ENCODE measurements around the gene CNTF.
A peak's percentile ranks its signal among the peaks of the same experiment; 100 is the strongest.
"Not testable (repeated sequence)": the region's sequence is repeated elsewhere in the genome, so short reads cannot be mapped to it uniquely, and the experiment has no call there.

CNTF gene, protein sequence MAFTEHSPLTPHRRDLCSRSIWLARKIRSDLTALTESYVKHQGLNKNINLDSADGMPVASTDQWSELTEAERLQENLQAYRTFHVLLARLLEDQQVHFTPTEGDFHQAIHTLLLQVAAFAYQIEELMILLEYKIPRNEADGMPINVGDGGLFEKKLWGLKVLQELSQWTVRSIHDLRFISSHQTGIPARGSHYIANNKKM

DNA sequence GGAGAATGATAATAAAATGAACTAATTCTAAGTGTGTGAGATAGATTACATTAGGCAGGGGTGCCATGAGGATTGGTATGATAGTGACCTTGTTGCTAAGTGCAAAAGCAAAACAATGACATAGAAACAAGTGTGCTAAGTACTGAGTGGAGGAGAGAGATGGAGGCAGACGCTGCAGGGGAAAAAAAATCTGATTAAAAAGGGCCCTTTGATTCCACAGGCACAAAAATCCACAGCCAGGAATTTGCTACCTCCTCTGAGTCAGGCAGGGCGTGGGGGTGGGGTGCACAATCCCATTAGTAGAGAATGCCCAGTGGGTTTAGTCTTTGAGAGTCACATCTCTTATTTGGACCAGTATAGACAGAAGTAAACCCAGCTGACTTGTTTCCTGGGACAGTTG is at the start of gene CNTF:
TSS of gene CNTF (plus strand) at position 322 of the 400 bp plus-strand sequence. CDS start 88 bp downstream, outside the sequence.
- DNase-seq (ENCODE audit: low spot score), result no peak

DNA sequence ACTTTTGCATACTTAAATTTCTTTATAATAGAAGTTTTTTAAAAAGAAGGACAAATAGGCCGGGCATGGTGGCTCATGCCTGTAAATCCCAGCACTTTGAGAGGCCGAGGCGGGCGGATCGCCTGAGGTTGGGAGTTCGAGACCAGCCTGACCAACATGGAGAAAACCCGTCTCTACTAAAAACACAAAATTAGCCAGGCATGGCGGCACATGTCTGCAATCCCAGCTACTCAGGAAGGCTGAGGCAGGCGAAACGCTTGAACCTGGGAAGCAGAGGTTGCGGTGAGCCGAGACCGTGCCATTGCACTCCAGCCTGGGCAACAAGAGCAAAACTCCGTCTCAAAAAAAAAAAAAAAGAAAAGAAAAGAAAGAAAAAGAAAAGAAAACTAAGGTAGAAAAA is 49.6 kb upstream of the CNTF start:
- DNase-seq (ENCODE audit: low spot score), result not testable (repeated sequence)

DNA sequence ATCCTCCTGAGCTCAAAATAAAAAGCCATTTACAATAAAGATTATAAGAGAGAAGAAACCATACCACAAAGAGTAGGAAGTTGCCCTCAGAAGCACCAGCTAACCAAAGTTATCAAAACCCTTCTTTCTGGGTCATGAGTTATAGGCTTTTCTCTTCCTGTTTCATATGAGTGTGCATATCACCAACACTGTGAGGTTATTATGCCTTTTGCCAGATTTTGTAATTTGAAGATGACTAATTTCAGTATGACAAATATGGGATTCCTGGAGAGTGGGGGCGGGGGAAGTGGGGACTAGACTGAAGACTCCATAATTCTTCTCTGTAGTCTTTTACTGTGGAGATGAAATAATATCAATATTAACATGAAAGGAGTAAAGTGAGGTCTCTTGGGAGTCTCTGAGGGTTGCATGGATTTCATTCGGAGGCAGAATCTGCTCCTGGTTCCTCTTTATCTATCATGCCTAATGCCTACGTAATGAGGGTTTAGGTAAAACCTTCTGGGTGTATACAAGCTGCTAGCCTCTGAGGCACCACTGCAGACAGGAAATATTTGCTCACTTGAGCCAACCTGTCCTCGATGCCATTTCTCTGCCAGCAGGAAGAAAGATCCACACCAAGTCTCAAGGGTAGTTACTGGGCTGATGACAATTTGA is 48.9 kb upstream of the CNTF start:
- peak; percentile 72 for DNase-seq (ENCODE audit: low spot score)

DNA sequence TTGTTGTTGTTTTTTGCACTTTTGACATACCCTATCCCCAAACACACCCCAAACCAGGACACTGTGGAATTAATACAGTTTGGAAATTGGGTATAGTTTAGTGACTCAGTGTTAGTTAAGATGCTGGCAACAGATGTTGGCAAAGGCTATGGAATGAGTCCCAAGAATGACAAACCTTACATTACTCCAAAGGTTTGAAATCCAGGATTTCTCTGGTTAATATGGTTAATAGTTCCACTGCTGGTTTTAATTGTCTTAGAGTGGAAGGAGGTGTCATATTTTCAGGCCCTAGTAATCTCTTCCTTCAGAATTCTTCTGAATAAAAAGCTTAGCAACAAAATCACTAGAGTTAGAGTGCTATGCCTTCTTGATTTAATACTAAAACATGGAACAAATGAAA is 47.6 kb upstream of the CNTF start:
- DNase-seq (ENCODE audit: low spot score), result no peak

DNA sequence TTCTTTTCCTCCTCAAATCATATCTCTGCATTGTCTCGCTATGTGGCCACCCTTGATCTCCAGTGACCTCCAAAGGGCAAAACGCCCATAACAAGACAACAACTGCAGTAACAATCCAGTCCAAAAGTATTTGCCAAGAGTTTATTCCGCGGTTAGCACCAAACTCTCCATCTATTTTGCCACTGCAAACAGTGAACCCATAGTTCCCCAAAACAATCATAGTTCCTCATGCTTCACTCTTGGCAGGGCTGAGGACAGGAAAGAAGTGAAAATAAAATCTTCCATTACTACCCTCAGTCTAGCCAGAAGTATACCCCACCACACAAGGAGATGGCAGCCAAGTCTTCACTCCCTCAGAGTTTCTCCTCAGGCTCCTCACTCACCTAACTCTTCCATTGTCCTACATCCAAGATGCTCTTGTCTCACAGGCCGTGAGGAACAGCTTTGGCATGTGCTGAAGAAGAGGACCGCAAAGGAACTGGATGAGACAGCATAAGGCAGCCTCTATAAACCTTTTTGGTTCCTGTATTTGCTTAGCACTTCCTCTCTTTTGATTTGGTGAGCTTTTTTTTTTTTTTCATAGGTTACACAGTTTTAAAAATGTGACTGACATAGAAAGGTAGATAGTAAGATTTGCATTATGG is 47.0 kb upstream of the CNTF start, which contains the start of gene LPXN:
TSS of gene LPXN (minus strand) at position 480 of the 644 bp plus-strand sequence. CDS start at position 396, 84 bp downstream.
- peak; percentile 62 for DNase-seq (ENCODE audit: low spot score)

DNA sequence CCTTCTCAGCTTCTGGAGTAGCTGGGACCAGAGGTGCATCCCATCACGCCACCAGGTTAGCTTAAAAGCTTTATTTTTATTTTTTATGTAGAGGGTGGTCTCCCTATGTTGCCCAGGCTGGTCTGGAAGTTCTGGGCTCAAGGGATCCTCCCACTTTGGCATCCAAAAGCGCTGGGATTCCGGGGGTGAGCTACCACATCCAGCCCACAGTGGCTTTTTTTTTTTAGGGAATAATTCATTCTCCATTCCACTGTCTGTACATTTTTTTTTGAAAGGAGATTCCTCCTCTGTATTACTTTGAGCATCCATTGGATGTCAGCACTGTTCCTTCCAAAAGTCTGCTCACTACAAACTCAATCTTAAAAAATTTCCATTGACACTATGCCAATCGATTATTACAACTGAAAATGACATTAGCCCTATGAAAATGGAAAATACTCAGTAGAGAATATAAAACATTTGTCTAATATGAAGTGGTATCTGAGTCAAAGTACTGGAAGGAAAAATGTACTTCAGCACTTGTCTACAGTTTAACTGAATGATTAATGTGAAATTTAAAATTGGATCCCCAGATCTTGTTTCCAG is 45.5 kb upstream of the CNTF start:
- DNase-seq (ENCODE audit: low spot score), result peak; percentile 17

DNA sequence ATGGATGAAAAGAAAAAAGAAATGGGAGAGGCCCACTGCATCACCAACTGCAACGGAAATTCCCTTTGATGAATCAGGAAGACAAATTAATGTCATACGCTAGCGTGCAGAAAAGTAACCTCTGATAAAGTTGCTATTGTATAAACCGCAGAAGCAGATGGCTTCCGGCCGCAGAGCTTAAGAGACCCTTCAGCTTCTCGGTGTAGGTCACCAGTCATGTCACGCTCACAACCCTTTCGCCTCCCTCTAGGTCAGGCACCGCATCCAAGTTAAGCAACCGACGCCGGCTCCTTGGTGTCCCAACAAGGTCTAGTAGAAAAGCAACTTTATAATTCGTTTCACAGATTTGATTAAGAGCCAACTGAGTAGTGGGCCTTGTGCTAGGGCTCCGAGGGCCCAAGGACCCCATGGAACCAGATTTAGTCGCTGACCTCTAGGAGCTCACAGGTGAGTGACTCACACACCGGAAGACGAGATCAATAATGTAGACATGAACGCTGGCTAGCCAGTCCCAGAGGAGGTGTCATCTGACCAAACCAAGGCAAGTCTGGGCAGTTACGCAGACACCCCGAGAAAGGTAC is 44.8 kb upstream of the CNTF start:
- peak; percentile 82 for DNase-seq (ENCODE audit: low spot score)

DNA sequence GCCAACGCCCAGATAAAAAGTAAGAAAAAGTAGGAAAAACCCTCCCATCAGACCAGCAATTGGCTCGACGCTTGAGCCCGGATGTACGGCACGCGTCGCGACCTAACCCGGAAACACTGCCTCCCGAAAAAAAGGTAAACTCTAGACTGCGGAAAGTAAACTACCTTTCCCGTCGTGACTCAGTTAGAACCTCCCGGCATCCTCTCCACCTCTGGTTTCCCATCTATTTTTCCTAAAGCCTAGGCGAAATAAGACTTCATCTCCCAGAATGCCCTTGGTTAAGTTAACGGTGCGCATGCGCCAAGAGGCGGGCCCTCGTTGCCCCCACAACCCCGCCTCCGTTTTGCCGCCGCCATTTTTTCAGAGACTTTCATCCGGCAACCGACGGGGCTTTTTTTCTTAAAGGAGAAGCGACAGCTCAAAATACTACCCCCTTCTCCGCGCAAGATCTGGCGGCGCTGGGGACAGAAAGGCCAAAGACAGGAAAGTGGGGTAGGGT is 44.3 kb upstream of the CNTF start:
- DNase-seq (ENCODE audit: low spot score), result peak; percentile 96

DNA sequence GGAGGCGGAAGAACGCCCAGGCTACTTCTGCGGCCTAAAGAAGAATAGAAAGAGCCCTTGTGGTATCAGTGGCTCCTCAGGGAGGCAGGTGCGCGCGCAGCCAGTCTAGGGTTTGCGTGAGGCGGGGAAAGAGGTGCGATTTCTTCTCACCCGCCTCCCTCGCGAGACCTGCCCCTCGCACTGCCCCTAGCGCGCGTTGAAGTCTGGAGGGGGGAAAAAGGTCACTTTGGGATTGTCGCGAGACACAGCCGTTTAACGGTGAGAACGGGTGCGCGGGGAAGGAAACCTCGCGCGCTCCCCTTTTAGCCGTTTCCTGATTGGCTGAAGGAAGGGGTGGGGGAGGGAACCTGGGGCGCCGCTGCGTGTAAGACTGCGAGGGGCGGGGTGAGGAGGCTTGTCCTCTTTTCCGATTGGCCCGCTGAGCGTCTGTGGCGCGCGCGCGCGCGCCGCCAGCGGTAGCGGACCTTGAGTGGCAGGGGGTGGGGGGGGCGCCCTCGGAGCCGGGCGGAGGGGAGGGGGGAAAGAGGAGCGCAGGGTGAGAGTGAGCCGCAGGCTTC is 43.8 kb upstream of the CNTF start, which contains the start of gene ZFP91:
TSS of gene ZFP91 (plus strand) at position 429 of the 557 bp plus-strand sequence. CDS start 219 bp downstream, outside the sequence.
- DNase-seq (ENCODE audit: low spot score), result peak; percentile 97

DNA sequence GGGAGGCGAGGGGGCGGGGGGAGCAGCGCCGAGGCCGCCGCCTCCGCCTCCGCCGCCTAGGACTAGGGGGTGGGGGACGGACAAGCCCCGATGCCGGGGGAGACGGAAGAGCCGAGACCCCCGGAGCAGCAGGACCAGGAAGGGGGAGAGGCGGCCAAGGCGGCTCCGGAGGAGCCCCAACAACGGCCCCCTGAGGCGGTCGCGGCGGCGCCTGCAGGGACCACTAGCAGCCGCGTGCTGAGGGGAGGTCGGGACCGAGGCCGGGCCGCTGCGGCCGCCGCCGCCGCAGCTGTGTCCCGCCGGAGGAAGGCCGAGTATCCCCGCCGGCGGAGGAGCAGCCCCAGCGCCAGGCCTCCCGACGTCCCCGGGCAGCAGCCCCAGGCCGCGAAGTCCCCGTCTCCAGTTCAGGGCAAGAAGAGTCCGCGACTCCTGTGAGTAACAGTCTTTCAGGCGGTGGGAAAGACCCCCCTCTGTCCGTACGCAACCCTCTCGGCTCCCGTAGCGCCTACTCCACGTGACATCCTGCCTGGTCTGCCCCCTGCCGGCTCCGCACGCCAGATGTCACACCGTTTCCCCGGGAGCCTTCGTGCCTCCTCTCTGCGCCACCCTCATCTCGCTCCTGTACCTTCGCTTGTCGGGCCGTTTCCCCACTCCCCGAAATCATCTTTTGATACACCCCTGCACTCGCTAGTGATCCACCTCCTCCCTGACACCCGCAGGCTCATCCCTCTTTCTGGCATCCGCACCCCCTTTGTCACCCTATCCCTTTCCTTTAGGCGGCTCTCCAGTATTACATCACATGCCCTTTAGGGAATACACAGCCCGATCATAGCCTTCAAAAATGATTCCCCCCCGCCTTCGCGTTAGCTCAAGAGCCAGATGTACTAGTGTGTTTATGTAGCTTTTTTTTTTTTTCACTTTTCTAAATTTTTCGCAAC is 43.0 kb upstream of the CNTF start:
- peak; percentile 92 for DNase-seq (ENCODE audit: low spot score)

DNA sequence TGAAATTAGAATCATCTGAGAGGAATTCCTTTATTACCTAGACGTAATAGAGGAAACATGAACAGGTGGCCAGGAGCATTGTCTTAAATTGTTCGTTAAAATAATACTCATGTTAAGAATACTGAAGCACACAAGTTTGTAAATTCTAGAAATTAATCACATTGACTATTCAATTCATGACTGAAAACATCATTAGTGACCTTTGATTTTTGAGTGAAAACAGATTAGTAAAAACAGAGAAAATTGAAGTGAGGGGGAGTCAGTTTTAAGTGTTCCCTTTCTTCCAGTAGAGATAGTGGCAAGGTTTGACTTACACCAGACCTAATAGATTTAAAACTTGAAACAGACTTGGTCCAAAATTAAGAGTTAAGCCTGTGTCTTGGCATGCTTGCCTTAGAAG is 42.2 kb upstream of the CNTF start:
- DNase-seq (ENCODE audit: low spot score), result no peak

DNA sequence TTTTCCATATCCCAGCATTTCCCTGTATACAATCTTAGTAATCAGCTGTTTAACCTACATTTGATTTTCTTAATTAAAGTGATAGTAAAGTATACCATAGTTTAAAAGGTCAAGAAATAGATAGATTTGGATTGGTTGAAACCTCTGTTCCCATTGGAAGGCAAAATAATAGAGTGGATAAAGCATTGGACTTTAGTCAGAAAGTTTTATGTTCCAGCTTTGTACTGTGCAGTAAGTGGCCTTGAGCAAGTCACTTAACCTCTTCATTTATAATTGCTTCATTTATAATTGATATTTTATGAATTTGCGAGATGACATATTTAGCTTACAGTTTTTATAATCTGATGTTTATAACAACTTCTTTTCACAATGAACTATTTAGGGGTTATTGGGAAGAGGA is 40.0 kb upstream of the CNTF start:
- no peak for DNase-seq (ENCODE audit: low spot score)

DNA sequence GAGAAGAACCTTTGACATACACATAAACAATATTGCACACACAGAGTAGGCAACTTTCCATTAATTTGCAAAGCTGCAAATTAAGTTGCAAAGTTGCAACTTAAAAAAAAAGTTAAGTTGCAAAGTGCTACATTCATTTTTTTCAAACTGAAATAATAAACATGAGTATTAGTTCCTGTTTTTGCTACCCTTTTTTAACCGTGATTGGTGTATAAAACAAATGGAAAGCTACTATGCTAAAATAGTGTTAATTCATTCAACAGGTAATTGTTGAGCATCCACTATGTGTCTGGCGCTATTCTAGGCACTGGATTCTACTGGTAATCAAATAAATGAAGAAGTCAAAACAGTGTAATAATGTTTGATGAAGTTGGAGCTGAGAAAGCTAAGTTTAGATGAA is 35.5 kb upstream of the CNTF start:
- DNase-seq (ENCODE audit: low spot score), result no peak

DNA sequence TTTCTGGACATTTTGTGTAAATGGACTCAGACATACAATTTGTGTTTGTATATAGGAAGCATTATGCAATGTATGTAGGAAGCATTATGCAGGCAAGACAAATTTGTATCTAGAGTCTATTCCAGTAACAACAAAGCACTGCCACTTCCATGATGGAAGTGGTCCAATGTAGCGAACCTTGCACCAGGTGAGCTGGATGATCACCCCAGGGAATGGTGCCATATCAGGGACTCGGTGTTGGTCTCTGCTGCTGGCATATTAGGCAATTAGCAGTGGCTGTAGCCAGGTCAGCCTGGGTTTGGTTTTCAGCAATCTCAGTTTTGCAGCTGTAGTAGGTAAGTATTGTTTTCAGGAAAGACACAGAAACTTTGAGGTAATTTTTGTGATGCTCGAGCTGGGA is 30.8 kb upstream of the CNTF start:
- DNase-seq (ENCODE audit: low spot score), result no peak

DNA sequence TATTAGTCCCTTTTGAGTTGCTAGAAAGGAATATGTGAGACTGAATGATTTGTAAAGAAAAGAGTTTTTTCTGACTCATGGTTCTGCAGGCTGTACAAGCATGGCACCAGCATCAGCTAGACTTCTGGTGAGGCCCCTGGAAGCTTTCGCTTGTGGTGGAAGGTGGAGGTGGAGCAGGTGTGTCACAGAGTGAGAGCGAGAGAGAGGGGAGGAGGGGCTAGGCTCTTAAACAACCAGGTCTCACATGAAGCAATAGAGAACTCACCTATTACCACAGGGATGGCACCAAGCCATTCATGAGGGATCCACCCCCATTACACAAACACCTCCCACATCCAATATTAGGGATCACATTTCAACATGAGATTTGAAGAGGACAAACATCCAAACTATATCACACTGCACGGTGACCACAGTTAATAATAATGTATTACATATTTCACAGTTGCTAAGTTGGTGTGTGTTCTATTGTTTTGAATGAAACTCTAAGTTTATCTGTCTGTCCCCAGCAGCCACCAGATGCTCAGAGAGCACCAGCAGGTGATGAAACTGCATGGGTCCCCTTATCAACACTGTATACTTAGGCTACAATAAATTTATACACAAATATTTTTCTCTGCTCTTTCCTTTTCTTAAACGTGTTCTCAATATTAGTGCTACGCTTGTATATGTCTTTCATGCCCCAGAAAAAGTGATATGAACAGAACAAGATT is 29.5 kb upstream of the CNTF start:
- peak; percentile 23 for DNase-seq (ENCODE audit: low spot score)

DNA sequence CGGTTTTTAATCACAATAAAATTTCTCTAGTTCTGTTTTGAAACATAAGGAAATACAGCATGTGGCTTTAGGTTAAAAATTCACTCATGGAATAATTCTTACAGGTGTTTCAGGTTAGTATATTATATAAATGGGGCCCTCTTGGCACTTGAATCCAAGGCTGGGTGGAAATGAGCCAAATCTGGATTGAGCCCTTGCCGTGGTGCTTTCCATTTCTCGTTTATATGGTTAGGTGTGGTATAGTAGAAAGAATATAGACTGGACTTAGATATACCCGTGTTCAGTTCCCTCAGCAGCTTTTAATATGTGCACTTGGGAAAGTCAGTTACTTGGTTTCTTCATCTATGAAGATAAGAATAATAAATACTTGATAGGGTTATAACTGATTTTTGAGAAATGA is 27.6 kb upstream of the CNTF start:
- no peak for DNase-seq (ENCODE audit: low spot score)

DNA sequence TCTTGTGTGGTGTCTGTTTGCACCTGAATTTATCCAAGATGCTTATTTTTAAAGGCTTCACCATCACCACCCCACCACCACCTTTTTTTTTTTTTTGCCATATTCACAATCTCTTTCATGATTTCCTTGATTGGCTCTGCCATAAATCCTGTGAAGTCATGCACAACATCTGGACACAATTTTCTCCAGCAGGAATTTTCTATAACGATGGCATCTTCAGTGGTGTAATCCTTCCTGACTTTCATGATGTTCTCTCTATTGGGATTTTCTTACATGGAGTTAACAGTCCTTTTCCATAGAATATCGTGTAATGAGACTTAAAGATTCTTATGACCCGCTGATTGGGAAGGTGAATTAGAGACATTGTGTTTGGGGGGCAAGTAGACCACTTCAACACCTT is 25.8 kb upstream of the CNTF start:
- DNase-seq (ENCODE audit: low spot score), result no peak

DNA sequence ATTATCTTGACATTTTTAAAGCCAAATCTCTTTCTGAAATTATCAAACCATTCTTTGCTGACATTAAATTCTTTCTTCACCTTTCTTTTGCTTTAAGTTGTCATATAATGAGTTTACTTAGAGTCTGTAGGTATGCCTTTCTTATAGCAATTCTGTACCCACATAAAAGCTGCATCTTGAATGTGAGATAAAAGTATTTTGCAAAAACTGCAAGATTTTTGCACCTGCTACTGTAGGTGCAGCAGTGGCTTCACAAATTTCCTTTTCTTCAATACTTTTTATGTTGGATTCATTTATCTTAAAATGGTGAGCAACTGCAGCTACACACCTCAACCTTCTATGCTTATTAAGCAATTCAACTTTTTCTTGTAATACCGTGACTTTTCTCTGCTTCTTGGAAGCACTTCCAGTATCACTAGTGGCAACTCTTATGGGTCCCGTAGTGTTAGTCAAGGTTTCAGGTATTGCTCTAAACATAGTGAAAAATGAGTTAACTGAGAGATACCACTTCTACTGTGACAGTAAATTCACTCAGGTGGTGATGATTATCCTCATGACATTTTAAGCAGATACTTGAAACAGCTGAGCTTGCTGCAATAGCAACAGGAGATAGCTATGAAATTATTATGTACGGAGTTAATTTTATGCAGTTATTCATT is 24.9 kb upstream of the CNTF start:
- DNase-seq (ENCODE audit: low spot score), result peak; percentile 6

DNA sequence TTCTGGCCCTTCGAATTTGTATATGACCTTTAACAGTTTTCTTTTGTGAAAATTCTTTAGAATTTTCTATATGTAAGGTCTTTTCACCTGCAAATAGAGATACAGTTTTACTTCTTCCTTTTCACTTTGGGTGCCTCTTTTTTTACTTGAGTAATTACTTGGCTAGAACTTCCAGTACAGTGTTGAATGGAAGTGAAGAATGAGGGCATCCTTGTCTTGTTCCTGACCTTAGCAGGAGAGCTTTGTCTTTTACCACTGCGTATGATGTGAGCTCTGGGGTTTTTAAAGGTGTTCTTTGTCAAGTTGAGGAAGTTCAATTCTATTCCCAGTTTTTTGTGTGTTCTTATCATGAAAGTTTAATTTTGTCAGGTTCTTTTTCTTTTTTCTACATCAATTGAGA is 22.0 kb upstream of the CNTF start:
- DNase-seq (ENCODE audit: low spot score), result no peak

Measured in CD4-positive, alpha-beta T cell treated with Interleukin-15 for 4 hours (primary cell).